GM18873 (cell line): ENCODE data around the gene FILIP1L.

Experiments
- ATAC-seq: cut with Tn5 transposase; IDR thresholded peaks from one replicate; pipeline ENCODE4 v1.9.1; 2021; ENCODE audit warnings: mild to moderate bottlenecking, moderate library complexity, moderate number of reproducible peaks; ENCODE audit not compliant: unreplicated experiment, low FRiP score

Gene FILIP1L

GRCh38 chr3:99934975-99935797 is 179.1 kb downstream of the FILIP1L start:
- ATAC-seq, result no peak

DNA sequence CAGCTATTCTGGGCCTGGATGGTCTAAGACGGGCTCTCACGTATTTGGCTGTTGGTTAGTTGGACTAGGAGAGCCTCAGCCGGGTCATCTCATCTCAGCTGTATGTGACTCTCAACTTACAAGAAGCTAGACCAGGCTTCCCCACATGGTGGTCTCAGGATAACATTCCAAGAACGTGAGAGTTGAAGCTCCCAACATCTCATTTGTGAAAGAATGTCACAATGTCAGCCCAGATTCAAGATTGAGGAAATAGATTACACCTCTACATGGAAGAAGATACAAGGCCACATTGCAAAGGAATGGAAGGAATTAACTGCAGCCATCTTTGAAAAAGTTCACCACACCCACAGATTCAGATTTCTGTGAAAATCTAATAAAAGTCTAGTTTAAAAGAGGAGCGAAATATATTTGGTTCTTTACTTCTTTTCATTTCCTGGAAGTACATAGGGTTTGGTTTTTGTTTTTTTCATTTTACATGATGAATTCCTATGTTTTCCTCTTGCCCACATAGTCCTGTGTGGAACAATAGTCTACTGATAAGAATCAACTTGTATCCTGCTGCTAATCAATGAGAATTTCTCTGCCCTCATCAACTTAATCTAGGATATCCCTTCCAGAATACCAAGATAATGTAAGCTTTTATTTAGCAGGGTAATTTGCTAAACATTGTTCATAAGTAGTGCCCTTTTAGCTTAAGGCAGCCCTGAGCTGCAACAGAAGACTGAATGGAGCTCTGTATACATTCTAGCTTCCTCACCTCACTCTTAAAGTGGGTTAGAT is 180.1 kb downstream of the FILIP1L start:
- no peak for ATAC-seq

DNA sequence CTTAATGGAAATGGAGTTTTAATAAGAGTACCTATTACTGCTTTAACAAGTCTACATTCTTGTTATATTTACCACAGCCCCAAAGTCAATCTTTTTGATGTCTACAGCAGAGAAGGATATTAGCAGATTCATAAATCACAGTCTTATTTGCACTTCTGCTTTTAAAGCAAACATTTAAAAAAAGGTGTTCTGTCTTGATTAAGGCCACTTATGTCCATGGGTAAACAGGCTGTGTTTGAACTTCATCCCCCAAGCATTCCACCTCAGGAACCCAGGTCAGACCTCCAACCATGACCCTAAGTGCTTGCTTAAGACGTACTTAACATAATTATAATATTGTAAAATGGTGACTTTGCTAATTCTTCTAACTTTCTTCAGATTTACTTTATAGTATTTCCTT is 183.2 kb downstream of the FILIP1L start:
- ATAC-seq, result no peak

DNA sequence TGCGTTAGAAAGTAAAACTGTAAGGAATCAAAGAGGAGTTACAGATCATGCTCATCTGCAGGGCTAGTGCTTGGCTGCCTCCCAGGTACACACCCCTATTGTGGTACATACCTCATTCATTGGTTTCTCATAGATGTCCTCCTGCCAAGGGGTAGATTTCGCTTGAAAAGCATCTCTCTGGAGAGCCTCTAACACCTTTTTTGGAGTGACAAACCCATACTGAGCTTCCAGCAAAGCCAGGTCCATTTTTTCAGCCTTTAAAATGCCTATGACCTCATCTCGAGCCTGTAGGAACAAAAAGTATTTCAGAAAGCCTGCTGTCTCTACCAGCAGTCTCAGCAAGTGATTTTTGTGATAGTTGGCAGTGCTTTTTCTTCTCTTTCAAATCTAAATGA is 184.6 kb downstream of the FILIP1L start:
- ATAC-seq, result no peak

DNA sequence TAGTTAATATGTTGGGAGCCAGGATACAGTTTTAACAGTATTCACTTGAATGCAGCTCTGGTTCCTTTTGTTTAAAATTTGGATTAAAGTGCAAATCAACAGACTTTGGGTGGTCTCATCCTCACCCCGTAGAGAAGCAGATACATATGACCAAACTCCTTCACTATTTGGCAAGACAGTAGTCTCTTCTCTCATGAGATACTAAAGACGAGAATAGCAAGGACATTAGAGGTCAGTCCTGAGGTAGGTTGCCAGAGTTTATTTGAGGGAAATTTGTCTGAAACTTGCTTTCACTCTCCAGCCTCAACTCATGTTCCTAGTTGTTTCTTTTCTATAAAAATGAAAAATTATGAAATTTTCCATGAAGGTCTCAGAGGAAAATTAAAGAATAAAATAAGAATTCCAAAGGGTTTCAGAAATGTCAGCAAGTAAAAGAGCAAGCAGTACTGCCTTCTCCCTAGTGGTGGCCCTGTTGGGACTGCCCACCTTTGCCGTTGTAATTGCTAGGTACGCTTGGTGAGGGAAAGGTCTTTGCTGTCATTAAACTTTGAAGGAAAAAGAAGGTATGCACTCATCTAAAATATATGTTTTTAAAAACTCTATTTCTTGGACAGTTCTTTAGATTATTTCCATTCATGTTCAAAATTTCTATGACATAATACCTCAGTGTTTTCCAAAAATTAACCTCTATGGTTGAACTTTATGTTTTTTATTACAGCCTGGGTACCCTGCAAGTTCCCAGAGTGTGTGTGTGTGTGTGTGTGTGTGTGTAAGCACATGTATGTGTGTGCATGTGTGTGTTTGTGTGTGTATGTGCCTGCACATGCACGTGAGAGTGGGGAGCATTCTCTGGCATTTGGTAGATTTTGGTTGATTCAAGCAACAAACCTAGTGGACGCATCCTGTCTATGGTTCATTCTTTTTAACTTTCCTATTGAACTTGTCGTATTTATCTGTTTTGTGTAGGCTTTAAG is 185.2 kb downstream of the FILIP1L start:
- ATAC-seq, result no peak

DNA sequence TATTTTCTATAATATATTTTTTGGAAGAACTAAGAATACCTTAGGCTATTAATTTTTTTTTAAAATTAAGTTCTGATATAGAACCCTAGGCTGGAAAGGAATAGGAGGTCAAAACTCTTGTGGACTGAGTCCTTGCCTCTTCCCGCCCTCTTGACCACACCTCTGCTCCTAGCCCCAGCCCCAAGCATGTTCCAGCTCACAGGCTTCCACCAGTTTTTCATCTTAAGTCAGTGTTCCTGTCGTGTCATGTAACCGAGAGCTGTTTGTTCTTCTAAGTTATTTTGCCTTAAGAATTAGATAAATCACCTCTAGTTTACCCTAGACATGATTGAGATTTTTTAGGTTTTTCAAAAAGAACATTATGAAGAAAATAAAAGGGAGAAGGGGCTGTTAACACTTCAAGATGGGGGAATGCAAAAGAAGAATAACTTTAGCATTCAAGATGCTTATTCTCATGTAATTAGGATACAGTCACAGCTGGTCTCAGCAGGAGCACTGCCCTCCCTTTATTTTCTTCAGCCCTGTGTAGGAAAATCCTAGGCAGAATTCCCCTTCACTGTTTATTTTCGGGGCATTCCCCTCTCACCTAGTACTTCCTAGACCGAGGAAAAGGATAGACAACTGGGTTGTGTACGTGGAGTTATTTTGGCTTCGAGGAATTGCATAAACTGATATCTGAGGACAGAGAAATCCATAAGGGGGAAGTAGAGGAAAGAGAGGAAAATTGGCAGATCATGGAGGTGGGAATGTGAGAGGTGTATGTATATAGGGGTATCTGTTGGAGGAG is 186.4 kb downstream of the FILIP1L start:
- no peak for ATAC-seq

- no peak for ATAC-seq
Measured at GRCh38 chr3:99925584-99926230, 188.6 kb downstream of the FILIP1L start.

DNA sequence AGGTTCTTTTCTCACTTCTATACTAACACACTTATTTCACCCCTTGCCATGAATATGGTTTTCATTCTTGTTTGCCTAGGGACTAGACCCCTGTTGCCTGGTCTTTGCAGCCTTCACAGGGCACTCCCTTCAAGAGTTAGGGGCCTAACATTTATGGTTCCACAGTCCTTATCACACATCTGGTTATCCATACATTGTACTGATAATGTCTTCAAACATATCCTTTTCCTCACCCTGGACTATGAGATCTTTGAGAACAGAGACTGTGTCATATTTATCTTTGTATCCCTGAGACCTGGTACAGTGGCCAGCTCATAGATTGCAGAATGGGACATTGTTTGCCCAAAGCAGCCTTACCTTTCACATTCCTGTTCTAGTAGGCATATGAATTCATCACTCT is 190.4 kb downstream of the FILIP1L start:
- ATAC-seq, result no peak

- no peak for ATAC-seq
Measured at GRCh38 chr3:99921986-99922385, 192.3 kb downstream of the FILIP1L start.

DNA sequence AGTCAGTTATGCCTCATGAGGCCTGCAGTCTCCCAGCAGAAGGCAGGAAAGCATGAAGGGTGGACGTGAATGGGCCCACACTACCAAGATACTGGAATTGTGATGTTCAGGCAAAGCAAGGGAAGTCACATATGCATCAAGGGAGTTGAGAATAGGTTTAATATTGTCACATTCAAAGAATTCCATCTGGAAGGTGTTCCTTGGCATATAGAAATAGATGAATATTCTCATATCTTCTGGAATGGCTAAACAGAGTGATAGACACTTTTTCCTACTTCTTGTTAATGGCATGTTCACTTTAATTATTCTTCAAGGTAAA is 193.0 kb downstream of the FILIP1L start:
- ATAC-seq, result no peak

DNA sequence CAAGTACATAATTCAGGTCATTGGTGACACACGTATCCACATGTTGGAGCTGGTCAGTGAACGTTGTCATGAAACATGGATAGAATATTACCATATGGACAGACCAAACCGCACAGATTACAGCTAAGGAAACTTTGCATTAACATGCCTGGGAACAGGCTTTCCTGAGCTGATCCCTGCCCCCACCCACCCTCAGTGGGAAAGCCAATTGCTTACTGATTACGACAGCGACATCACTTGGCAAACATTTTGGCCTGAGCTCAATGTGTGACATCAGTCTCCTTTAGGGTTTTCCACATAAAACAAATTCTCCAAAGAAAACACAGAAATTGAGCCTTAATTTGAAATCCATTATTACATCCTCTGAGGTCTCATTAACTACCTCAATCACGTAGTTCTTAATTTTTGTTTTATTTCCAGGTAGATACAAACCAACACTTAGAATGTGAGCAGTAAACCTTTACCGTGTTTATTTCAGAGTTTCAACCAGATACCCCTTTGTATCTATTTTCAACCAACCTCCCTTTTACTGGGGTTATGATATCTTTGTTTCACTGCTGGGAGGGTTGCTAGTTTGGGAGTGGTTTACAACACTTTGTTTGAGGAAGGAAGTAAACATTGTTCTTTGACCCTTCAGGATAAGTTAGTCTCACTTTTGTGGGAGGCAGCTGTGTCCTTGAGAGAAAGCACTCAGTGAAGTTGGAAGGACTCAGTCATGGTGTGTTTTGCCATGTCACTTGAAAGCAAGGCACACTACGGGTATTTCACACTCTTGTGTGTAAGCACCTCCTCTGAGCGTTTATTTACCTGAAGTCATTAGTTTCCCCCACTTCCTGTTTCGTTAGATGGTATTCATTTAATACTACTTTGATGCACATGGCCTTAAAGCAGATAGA is 193.6 kb downstream of the FILIP1L start:
- no peak for ATAC-seq

GRCh38 chr3:99919694-99920093 is 194.6 kb downstream of the FILIP1L start:
- ATAC-seq, result no peak

- no peak for ATAC-seq
Measured at GRCh38 chr3:99918715-99919114, 195.6 kb downstream of the FILIP1L start.

DNA sequence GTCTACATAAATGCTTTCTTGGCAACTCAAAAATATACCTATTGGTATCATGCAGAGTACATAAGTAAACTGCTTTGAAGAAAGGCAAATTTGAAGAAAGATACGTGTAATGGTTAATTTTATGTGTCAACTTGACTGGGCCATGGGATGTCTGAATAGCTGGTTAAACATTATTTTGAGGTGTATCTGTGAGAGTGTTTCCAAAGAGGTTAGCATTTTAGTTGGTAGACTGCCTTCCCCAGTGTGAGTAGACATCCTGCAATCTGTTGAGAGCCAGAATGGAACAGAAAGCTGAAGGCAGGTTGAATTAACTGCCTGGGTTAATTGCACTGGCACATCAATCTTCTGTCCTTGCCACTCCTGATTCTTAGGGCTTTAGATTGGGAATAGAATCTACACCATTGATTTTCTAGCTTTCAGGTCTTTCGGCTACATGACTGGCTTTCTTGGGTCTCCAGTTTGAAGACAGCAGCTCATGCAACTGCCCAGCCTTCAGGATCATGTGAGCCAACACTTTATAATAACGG is 198.3 kb downstream of the FILIP1L start:
- no peak for ATAC-seq

DNA sequence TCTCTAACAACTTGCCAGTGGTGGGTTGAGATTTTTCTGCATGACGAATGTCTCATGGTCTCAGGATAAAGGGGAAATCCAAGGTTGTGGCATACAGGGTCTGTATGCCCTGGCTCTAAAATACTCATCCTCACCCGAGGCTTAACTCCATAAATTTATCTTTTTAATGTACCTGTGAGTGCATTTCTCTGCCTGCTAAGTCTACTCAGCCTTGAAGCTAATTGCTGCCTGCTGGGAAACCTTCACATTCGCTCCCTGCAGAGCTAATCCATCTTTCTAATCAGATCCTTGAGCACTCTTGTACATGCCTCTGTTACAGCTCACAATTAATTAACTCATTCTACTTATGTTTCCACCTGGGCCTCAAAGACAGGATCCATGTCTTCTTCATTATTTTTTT is 202.9 kb downstream of the FILIP1L start:
- no peak for ATAC-seq

- no peak for ATAC-seq
Measured at GRCh38 chr3:99910752-99911290, 203.5 kb downstream of the FILIP1L start.

- no peak for ATAC-seq
Measured at GRCh38 chr3:99909714-99910495, 204.4 kb downstream of the FILIP1L start.
